ENCODE data around the gene PLPP7.
"Not testable (repeated sequence)": the region's sequence is repeated elsewhere in the genome, so short reads cannot be mapped to it uniquely, and the experiment has no call there.

The PLPP7 gene

GRCh38 chr9:131318231-131319085, 28.9 kb downstream of the PLPP7 start:
- in situ Hi-C loops (cut with HindIII; ENCODE audit: low pct_ligation_motif_present, low pct_unique_long_range_greater_than_20kb, low sequenced_read_pairs) = no loop called here
- no peak for DNase-seq

- in situ Hi-C loops (cut with HindIII; ENCODE audit: low pct_ligation_motif_present, low pct_unique_long_range_greater_than_20kb, low sequenced_read_pairs) = no loop called here
Measured at GRCh38 chr9:131319486-131319885, 30.0 kb downstream of the PLPP7 start.

GRCh38 chr9:131320031-131320685, 30.6 kb downstream of the PLPP7 start:
- DNase-seq = no peak
- in situ Hi-C loops (cut with HindIII; ENCODE audit: low pct_ligation_motif_present, low pct_unique_long_range_greater_than_20kb, low sequenced_read_pairs) = no loop called here

More at GRCh38 chr9:131319486-131319885, 30.0 kb downstream of the PLPP7 start:
- DNase-seq = no peak

- in situ Hi-C loops (cut with HindIII; ENCODE audit: low pct_ligation_motif_present, low pct_unique_long_range_greater_than_20kb, low sequenced_read_pairs) = no loop called here
- no peak for DNase-seq
Measured at GRCh38 chr9:131323629-131324028, 34.1 kb downstream of the PLPP7 start.

- in situ Hi-C loops (cut with HindIII; ENCODE audit: low pct_ligation_motif_present, low pct_unique_long_range_greater_than_20kb, low sequenced_read_pairs) = no loop called here
- no peak for DNase-seq
Measured at GRCh38 chr9:131324736-131325679, 35.5 kb downstream of the PLPP7 start.

GRCh38 chr9:131329241-131329641, 39.7 kb downstream of the PLPP7 start:
- in situ Hi-C loops (cut with HindIII; ENCODE audit: low pct_ligation_motif_present, low pct_unique_long_range_greater_than_20kb, low sequenced_read_pairs) = no loop called here
- DNase-seq = no peak

GRCh38 chr9:131330814-131331600, 41.5 kb downstream of the PLPP7 start:
- no peak for DNase-seq

GRCh38 chr9:131331996-131332395, 42.5 kb downstream of the PLPP7 start:
- in situ Hi-C loops (cut with HindIII; ENCODE audit: low pct_ligation_motif_present, low pct_unique_long_range_greater_than_20kb, low sequenced_read_pairs); DNase-seq: not testable (repeated sequence)

More at GRCh38 chr9:131330814-131331600, 41.5 kb downstream of the PLPP7 start:
- in situ Hi-C loops (cut with HindIII; ENCODE audit: low pct_ligation_motif_present, low pct_unique_long_range_greater_than_20kb, low sequenced_read_pairs) = no loop called here

- in situ Hi-C loops (cut with HindIII; ENCODE audit: low pct_ligation_motif_present, low pct_unique_long_range_greater_than_20kb, low sequenced_read_pairs) = no loop called here
- DNase-seq = no peak
Measured at GRCh38 chr9:131333771-131334628, 44.5 kb downstream of the PLPP7 start.

GRCh38 chr9:131334629-131335367, 45.3 kb downstream of the PLPP7 start:
- in situ Hi-C loops (cut with HindIII; ENCODE audit: low pct_ligation_motif_present, low pct_unique_long_range_greater_than_20kb, low sequenced_read_pairs) = no loop called here
- no peak for DNase-seq

GRCh38 chr9:131335368-131335755, 45.8 kb downstream of the PLPP7 start:
- DNase-seq = no peak
- in situ Hi-C loops (cut with HindIII; ENCODE audit: low pct_ligation_motif_present, low pct_unique_long_range_greater_than_20kb, low sequenced_read_pairs) = no loop called here

GRCh38 chr9:131337131-131337848, 47.8 kb downstream of the PLPP7 start:
- DNase-seq = no peak
- in situ Hi-C loops (cut with HindIII; ENCODE audit: low pct_ligation_motif_present, low pct_unique_long_range_greater_than_20kb, low sequenced_read_pairs) = no loop called here

GRCh38 chr9:131339212-131339611, 49.7 kb downstream of the PLPP7 start:
- DNase-seq; in situ Hi-C loops (cut with HindIII; ENCODE audit: low pct_ligation_motif_present, low pct_unique_long_range_greater_than_20kb, low sequenced_read_pairs): not testable (repeated sequence)

- in situ Hi-C loops (cut with HindIII; ENCODE audit: low pct_ligation_motif_present, low pct_unique_long_range_greater_than_20kb, low sequenced_read_pairs); DNase-seq: not testable (repeated sequence)
Measured at GRCh38 chr9:131344931-131345535, 55.5 kb downstream of the PLPP7 start.

- in situ Hi-C loops (cut with HindIII; ENCODE audit: low pct_ligation_motif_present, low pct_unique_long_range_greater_than_20kb, low sequenced_read_pairs) = no loop called here
- no peak for DNase-seq
Measured at GRCh38 chr9:131346559-131346958, 57.0 kb downstream of the PLPP7 start.
